Vagina (tissue), 2 donors: ENCODE measurements around the gene ABLIM2. TPM values are rescaled to one million over a fixed set of nuclear protein-coding genes. Genes with fewer than 3 reads are reported as not detected.

Experiments
- DNase-seq, 2 donors: peaks; one replicate each; pipeline ENCODE4 v3.0.0-alpha.2; 2017; ENCODE audit errors: extremely low spot score in 2 of 2
- H3K27ac ChIP-seq: fragments of 200-600 bp; sonication (generic); one replicate; pipeline ENCODE4 v1.5.1; 2019
- H3K27me3 ChIP-seq: fragments of 200-600 bp; sonication (generic); one replicate; pipeline ENCODE4 v1.5.1; 2019
- H3K36me3 ChIP-seq, 2 donors: fragments of 200-600 bp; sonication (generic); one replicate each; pipeline ENCODE4 v1.5.1; 2017 to 2019
- H3K4me1 ChIP-seq: fragments of 200-600 bp; sonication (generic); one replicate; pipeline ENCODE4 v1.5.1; 2019
- H3K4me3 ChIP-seq, 2 donors: fragments of 200-600 bp; sonication (generic); 1 replicate in 1 of 2; 2 replicates in 1 of 2; pipeline ENCODE4 v1.5.1; 2016 to 2019
- H3K9me3 ChIP-seq: fragments of 200-600 bp; sonication (generic); one replicate; pipeline ENCODE4 v1.5.1; 2019
- POLR2A ChIP-seq, 2 donors: fragments of 450-650 bp; IDR thresholded peaks; one replicate each; pipeline ENCODE4 v1.6.1; 2017; ENCODE audit warnings: antibody characterized with exemption in 2 of 2, mild to moderate bottlenecking in 2 of 2, moderate library complexity in 2 of 2
- POLR2AphosphoS5 ChIP-seq, 2 donors: sonication (generic); formaldehyde crosslinking; IDR thresholded peaks; one replicate each; pipeline ENCODE4 v1.9.0; 2017; ENCODE audit warnings: antibody characterized with exemption in 2 of 2, mild to moderate bottlenecking in 2 of 2, low read depth in 1 of 2; ENCODE audit not compliant: insufficient read depth in 1 of 2
- intact Hi-C: fragments of 100-400 bp; cut with DNase I; formaldehyde crosslinking; loops from one replicate; pipeline ENCODE4 v1.15.1; 2023
- total RNA-seq: library from RNA; depleted of rRNA; stranded (reverse); fragments of >200 nt; gene quantifications from one replicate; pipeline ENCODE4 v1.2.3, GENCODE V29; 2016
- TF ChIP-seq, protein P1 (sequence below), 3 experiments: fragments of 450-650 bp in 2 of 3; fragments of 200-600 bp in 1 of 3; sonication (generic) in 1 of 3; IDR thresholded peaks; one replicate each; pipeline ENCODE4 v1.5.1; 2017 to 2019; ENCODE audit warnings: antibody characterized with exemption in 3 of 3, mild to moderate bottlenecking in 2 of 3, moderate library complexity in 2 of 3

Gene ABLIM2
- total RNA-seq, 1 donor from 2014 or later, result 15.5 TPM

DNA sequence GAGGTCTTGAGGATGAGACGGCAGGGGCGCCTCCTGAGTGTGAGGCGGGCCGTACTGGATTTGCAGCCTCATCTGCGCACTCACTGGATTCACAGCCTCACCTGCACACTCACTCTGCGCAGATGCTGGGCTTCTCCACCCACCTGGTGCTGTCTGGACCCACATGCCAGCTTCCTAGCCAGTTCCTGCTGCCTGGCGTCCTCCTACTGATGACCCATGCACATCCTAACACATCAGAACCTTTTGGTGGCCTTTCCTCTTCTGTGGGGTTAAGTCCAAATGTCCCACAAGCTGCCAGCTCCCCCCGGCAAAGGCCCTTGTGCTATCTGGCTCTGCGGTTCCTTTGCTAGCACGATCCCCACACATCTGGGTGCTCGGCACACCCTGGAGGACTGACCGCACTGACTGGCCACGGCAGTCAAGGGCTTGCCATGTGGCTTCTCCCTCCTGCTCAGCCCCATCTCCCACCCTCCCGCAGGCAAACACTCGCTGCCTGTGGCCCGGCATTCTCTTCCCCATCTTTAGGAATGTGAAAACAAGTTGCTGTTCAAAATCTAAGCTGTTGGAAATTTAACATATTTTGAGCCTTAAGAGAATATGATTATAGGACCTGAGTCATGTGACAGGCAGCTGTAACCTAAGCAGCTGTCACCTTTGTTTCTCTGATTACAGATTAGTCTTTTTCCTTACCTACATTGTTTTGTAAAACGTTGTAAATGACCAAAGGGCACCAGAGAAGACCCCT lies 179.5 kb downstream of the ABLIM2 start:
- peaks cover 20% of the 10 kb centered on the region for H3K4me1 ChIP-seq
- H3K27me3 ChIP-seq, result no peaks in the 10 kb centered on the region
- intact Hi-C loops, result no loop called here
- DNase-seq, result no peak
- H3K36me3 ChIP-seq, result no peaks in the 10 kb centered on the region
- no peak overlapping the region for H3K4me3 ChIP-seq
- no peaks in the 10 kb centered on the region for H3K9me3 ChIP-seq
- TF ChIP-seq POLR2A (IDR thresholded peaks at IDR 0.05) (no peak), POLR2AphosphoS5 (IDR thresholded peaks at IDR 0.05; ENCODE audit: insufficient read depth in 1 of 2, low read depth in 1 of 2) (no peak)
- TF ChIP-seq, protein P1, sequence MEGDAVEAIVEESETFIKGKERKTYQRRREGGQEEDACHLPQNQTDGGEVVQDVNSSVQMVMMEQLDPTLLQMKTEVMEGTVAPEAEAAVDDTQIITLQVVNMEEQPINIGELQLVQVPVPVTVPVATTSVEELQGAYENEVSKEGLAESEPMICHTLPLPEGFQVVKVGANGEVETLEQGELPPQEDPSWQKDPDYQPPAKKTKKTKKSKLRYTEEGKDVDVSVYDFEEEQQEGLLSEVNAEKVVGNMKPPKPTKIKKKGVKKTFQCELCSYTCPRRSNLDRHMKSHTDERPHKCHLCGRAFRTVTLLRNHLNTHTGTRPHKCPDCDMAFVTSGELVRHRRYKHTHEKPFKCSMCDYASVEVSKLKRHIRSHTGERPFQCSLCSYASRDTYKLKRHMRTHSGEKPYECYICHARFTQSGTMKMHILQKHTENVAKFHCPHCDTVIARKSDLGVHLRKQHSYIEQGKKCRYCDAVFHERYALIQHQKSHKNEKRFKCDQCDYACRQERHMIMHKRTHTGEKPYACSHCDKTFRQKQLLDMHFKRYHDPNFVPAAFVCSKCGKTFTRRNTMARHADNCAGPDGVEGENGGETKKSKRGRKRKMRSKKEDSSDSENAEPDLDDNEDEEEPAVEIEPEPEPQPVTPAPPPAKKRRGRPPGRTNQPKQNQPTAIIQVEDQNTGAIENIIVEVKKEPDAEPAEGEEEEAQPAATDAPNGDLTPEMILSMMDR (IDR thresholded peaks at IDR 0.05), result no peak
- no peak overlapping the region for H3K27ac ChIP-seq

GRCh38 chr4:7978489-7978888 lies 180.1 kb downstream of the ABLIM2 start:
- H3K4me1 ChIP-seq, result peaks cover 25% of the 10 kb centered on the region
- intact Hi-C loops, result no loop called here
- H3K4me3 ChIP-seq, result no peak overlapping the region
- no peaks in the 10 kb centered on the region for H3K9me3 ChIP-seq
- TF ChIP-seq, protein P1 (IDR thresholded peaks at IDR 0.05), result no peak
- TF ChIP-seq POLR2AphosphoS5 (IDR thresholded peaks at IDR 0.05; ENCODE audit: insufficient read depth in 1 of 2, low read depth in 1 of 2), result peak in 1 of 2 donors; percentile 61
- H3K27ac ChIP-seq, result peak overlapping the region; percentile 18
- no peaks in the 10 kb centered on the region for H3K27me3 ChIP-seq
- no peak for DNase-seq
- H3K36me3 ChIP-seq, result no peaks in the 10 kb centered on the region

- peaks cover 41% of the 10 kb centered on the region for H3K4me1 ChIP-seq
- H3K36me3 ChIP-seq, result no peaks in the 10 kb centered on the region
- H3K27me3 ChIP-seq, result no peaks in the 10 kb centered on the region
- TF ChIP-seq POLR2AphosphoS5 (IDR thresholded peaks at IDR 0.05; ENCODE audit: insufficient read depth in 1 of 2, low read depth in 1 of 2) (no peak), POLR2A (IDR thresholded peaks at IDR 0.05) (no peak)
- TF ChIP-seq, protein P1 (IDR thresholded peaks at IDR 0.05), result no peak
- no peaks in the 10 kb centered on the region for H3K9me3 ChIP-seq
- H3K27ac ChIP-seq, result no peak overlapping the region
- DNase-seq, result no peak
- no peak overlapping the region for H3K4me3 ChIP-seq
- intact Hi-C loops, result no loop called here
Measured at GRCh38 chr4:7976634-7977033, 182.0 kb downstream of the ABLIM2 start.

DNA sequence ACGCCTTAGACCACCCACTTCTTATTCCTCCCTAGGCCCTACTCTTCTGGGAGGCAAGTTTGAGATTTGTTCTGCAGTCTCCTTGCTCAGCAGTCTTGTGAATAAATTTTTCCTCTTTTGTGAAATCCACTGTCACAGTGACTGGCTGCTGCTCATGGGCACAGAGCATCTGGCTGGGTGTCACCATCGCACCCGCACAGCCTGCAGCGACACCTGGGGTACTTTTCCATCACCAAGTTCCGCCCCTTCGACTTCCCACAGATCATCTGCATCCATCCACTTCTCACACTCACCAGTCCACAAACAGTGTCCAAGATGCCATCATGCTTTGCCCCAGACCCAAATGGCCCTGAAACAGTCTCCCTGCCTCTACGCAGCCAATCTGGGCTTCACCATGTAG lies 182.6 kb downstream of the ABLIM2 start:
- H3K27ac ChIP-seq, result no peak overlapping the region
- no peaks in the 10 kb centered on the region for H3K36me3 ChIP-seq
- peaks cover 47% of the 10 kb centered on the region for H3K4me1 ChIP-seq
- no peak for DNase-seq
- no peaks in the 10 kb centered on the region for H3K27me3 ChIP-seq
- no peak overlapping the region for H3K4me3 ChIP-seq
- TF ChIP-seq POLR2AphosphoS5 (IDR thresholded peaks at IDR 0.05; ENCODE audit: insufficient read depth in 1 of 2, low read depth in 1 of 2) (no peak), POLR2A (IDR thresholded peaks at IDR 0.05) (no peak)
- TF ChIP-seq, protein P1 (IDR thresholded peaks at IDR 0.05), result no peak
- intact Hi-C loops, result no loop called here
- H3K9me3 ChIP-seq, result no peaks in the 10 kb centered on the region

- intact Hi-C loops, result no loop called here
- H3K9me3 ChIP-seq, result no peaks in the 10 kb centered on the region
- TF ChIP-seq POLR2AphosphoS5 (IDR thresholded peaks at IDR 0.05; ENCODE audit: insufficient read depth in 1 of 2, low read depth in 1 of 2), result no peak
- TF ChIP-seq, protein P1 (IDR thresholded peaks at IDR 0.05), result no peak
- no peak for TF ChIP-seq POLR2A (IDR thresholded peaks at IDR 0.05)
- H3K4me3 ChIP-seq, result no peak overlapping the region
- H3K27ac ChIP-seq, result no peak overlapping the region
- H3K36me3 ChIP-seq, result no peaks in the 10 kb centered on the region
- H3K4me1 ChIP-seq, result peaks cover 61% of the 10 kb centered on the region
- no peaks in the 10 kb centered on the region for H3K27me3 ChIP-seq
- DNase-seq, result no peak
Measured at GRCh38 chr4:7974425-7974824, 184.2 kb downstream of the ABLIM2 start.
